D721Med (cell line): ENCODE results near the gene ALPI.

Experiments
- DNase-seq: peaks from one replicate; pipeline ENCODE4 v3.0.0; 2011; ENCODE audit warnings: low spot score; ENCODE audit not compliant: insufficient read length
- FAIRE-seq: peaks from 2 replicates; lab custom pipeline; 2011; peaks lifted over from hg19 to GRCh38; lab: Jason Lieb, UNC
- CTCF ChIP-seq: IDR thresholded peaks from 2 replicates; pipeline ENCODE4 v1.5.1; 2012; ENCODE audit warnings: mild to moderate bottlenecking, control low read depth; ENCODE audit not compliant: insufficient read depth; ENCODE audit errors: missing control alignments

The ALPI gene

GRCh38 chr2:232483311-232483922 is 27.5 kb downstream of the ALPI start:
- DNase-seq, result no peak
- no peak for FAIRE-seq
- TF ChIP-seq CTCF, result no peak

- TF ChIP-seq CTCF, result no peak
- DNase-seq, result no peak
- no peak for FAIRE-seq
These were observed 28.1 kb downstream of the ALPI start for GRCh38 chr2:232483923-232484627.

GRCh38 chr2:232484628-232485347 is 28.8 kb downstream of the ALPI start:
- TF ChIP-seq CTCF, result no peak
- no peak for DNase-seq
- no peak for FAIRE-seq

- DNase-seq (no peak), FAIRE-seq (no peak)
- no peak for TF ChIP-seq CTCF
These were observed 29.4 kb downstream of the ALPI start for GRCh38 chr2:232485348-232485756.

- no peak for TF ChIP-seq CTCF
- DNase-seq (no peak), FAIRE-seq (no peak)
These were observed 30.0 kb downstream of the ALPI start for GRCh38 chr2:232485757-232486557.

- FAIRE-seq (no peak), DNase-seq (no peak)
- no peak for TF ChIP-seq CTCF
These were observed 30.8 kb downstream of the ALPI start for GRCh38 chr2:232486558-232487384.
